Measurements from ENCODE around the gene NUDT14. TPM values are rescaled to one million over a fixed set of nuclear protein-coding genes. Genes with fewer than 3 reads are reported as not detected.

NUDT14 gene
- total and polyA plus RNA-seq, 2 of the 8 experiments (the other 6 are each of a cell fraction or from before 2014, with no cell fraction given) = 25.5 to 33.3 TPM

DNA sequence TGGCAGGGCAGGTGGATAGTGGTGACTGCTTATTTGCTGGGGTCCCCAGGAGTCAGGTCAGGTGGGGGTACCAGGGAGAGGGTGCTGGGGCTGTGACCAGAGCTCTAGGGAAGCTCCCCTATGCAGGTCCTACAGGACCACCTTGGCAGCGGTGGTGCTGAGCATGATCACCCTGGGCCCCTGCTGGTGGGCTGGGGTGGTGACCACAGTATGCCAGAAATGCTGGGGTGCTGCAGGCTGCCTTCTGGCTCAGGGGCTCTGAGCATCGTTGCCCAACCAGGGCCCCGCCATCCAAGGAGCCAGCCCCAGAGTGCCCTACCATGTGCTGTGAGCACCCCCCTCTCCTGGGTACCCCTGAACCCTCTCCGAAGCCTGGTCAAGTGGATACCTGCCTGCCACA lies 17.5 kb upstream of the NUDT14 start:
- no peaks in the 10 kb centered on the region for H3K9me3 ChIP-seq (ENCODE audit: insufficient read depth in 2 of 2, low read depth in 1 of 2, low read length in 1 of 2)
- H3K79me1 ChIP-seq (ENCODE audit: low read depth, low read length) = no peaks in the 10 kb centered on the region
- no peak overlapping the region for H3K4me2 ChIP-seq (ENCODE audit: insufficient read depth in 1 of 2, low read depth in 2 of 2, low read length in 2 of 2)
- no peak overlapping the region; the same call in 1 of the 2 replicates for H4K8ac ChIP-seq (ENCODE audit: extremely low read depth, insufficient read depth, low read length)
- TF ChIP-seq SAP30 (IDR thresholded peaks at IDR 0.05; ENCODE audit: insufficient read depth, insufficient replicate concordance, low read length) (no peak), YY1 (IDR thresholded peaks at IDR 0.05; ENCODE audit: low read depth, low read length) (no peak), SIRT6 (IDR thresholded peaks at IDR 0.05; ENCODE audit: low read length) (no peak), RFX5 (IDR thresholded peaks at IDR 0.05; ENCODE audit: borderline replicate concordance, low read depth, low read length) (no peak), CREB1 (IDR thresholded peaks at IDR 0.05) (no peak)
- peaks cover 0 to 34% (median 20%) of the 10 kb centered on the region in 4 experiments; a peak in 5 of 7 replicates for H3K27me3 ChIP-seq (replicated peaks in 1 of 4; ENCODE audit: control insufficient read depth in 3 of 4, extremely low read depth in 1 of 4, insufficient read depth in 3 of 4, low read length in 3 of 4)
- no peak overlapping the region for H4K91ac ChIP-seq (replicated peaks; ENCODE audit: insufficient read length, low read length)
- no peak overlapping the region for H3K56ac ChIP-seq (replicated peaks; ENCODE audit: insufficient read length, low read depth, low read length)
- H2BK20ac ChIP-seq (ENCODE audit: low read length) = peak overlapping the region; percentile 97; the same call in 1 of the 2 replicates
- no peak overlapping the region for H3K4me3 ChIP-seq (ENCODE audit: extremely low read depth in 1 of 4, insufficient read depth in 2 of 4, low read depth in 3 of 4, low read length in 4 of 4)
- no peak for DNase-seq (ENCODE audit: low read depth in 1 of 2, low spot score in 2 of 2)
- peaks cover 0 to 18% (median 12%) of the 10 kb centered on the region in 4 experiments; a peak in 5 of 7 replicates for H3K4me1 ChIP-seq (replicated peaks in 1 of 4; ENCODE audit: control insufficient read depth in 3 of 4, insufficient read depth in 4 of 4, low read length in 3 of 4)
- H3K23ac ChIP-seq (ENCODE audit: insufficient read length) = no peak overlapping the region
- peak overlapping the region; percentile 47 for H3K4ac ChIP-seq (replicated peaks; ENCODE audit: insufficient read length, low read depth, low read length)
- H2BK120ac ChIP-seq (replicated peaks; ENCODE audit: low read depth, low read length) = no peak overlapping the region
- H2BK12ac ChIP-seq (ENCODE audit: low read depth, low read length) = peak overlapping the region; percentile 68; the same call in 1 of the 2 replicates
- H2AFZ ChIP-seq (ENCODE audit: low read length) = no peak overlapping the region
- H3K9ac ChIP-seq (replicated peaks in 1 of 4; ENCODE audit: extremely low read depth in 1 of 4, low read depth in 3 of 4, low read length in 3 of 4) = no peak overlapping the region
- H2BK15ac ChIP-seq (ENCODE audit: low read length) = 0 out of 2 replicates have a peak overlapping the region, but pooled peaks have one; percentile 88
- peaks cover 4% of the 10 kb centered on the region; the same call in 1 of the 2 replicates for H3K23me2 ChIP-seq (ENCODE audit: low read depth, low read length)
- H4K5ac ChIP-seq (ENCODE audit: insufficient read length, low read depth, low read length) = no peak overlapping the region
- peaks cover 0 to 2% of the 10 kb centered on the region in 2 experiments for H4K20me1 ChIP-seq (replicated peaks in 1 of 2; ENCODE audit: control insufficient read depth in 1 of 2, insufficient read depth in 2 of 2, low read length in 2 of 2)
- no peaks in the 10 kb centered on the region for H3K79me2 ChIP-seq (ENCODE audit: control insufficient read depth in 1 of 2, insufficient read depth in 2 of 2, low read length in 2 of 2)
- peak overlapping the region; percentile 44; the same call in 1 of the 2 replicates for H2BK5ac ChIP-seq (ENCODE audit: low read depth, low read length)
- peak overlapping the region; percentile 53; the same call in 1 of the 2 replicates for H2AK5ac ChIP-seq (ENCODE audit: low read depth, low read length)
- WGBS, 2 experiments (ENCODE audit: extremely low coverage in 1 of 2, insufficient coverage in 1 of 2, insufficient read length in 1 of 2, insufficient replicate concordance in 2 of 2, low coverage in 1 of 2, low lambda C conversion rate in 2 of 2, missing lambda C conversion rate in 1 of 2) = 92% methylated on average over 4 of the region's 4 CpGs; no CpG with 5 or more reads in 1 of the 2 experiments
- H3K18ac ChIP-seq (ENCODE audit: extremely low read depth, low read length) = no peak overlapping the region
- no peak overlapping the region for H3K27ac ChIP-seq (ENCODE audit: low read depth, low read length)
- ChIA-PET CTCF (ENCODE audit: partially characterized antibody) (interaction anchor here (1.0 to 6.2 kb wide), 4 partner anchors 12 to 108 kb away, joined by 3 to 36 read pairs (median 5); no protein-coding TSS in a partner anchor), POLR2A (ENCODE audit: partially characterized antibody) (interaction anchor here (1.1 kb wide), 1 partner anchor 49 kb away, joined by 3 read pairs; the partner anchor contains the start of gene BTBD6)
- FAIRE-seq = no peak
- H3K14ac ChIP-seq (ENCODE audit: insufficient read length) = no peak overlapping the region
- H3K36me3 ChIP-seq (ENCODE audit: control insufficient read depth in 2 of 4, insufficient read depth in 4 of 4, low read length in 3 of 4) = no peaks in the 10 kb centered on the region
